Neural cell (in vitro differentiated cells): Measurements from ENCODE around the gene EIF4G3. TPM values are rescaled to one million over a fixed set of nuclear protein-coding genes. Genes with fewer than 3 reads are reported as not detected.

Source experiments
- H2AFZ ChIP-seq: fragments of 200-600, 300-800 bp; sonication (generic), shearing (Covaris generic); 2 replicates; pipeline ENCODE4 v1.6.0; 2014; ENCODE audit warnings: low read depth, mild to moderate bottlenecking, antibody characterized with exemption, low read length, moderate library complexity
- H3F3A ChIP-seq: fragments of 200-600 bp; shearing (Covaris generic); 2 replicates; pipeline ENCODE4 v1.6.1; 2016; ENCODE audit warnings: mild to moderate bottlenecking, moderate library complexity, mixed read lengths, antibody characterized with exemption, low read length; ENCODE audit not compliant: insufficient read depth, poor library complexity, severe bottlenecking
- H3K27ac ChIP-seq: fragments of 200-600, 300-800 bp; sonication (generic), shearing (Covaris generic); 2 replicates; pipeline ENCODE4 v1.5.1; 2014; ENCODE audit warnings: mild to moderate bottlenecking, low read length, moderate library complexity
- H3K27me3 ChIP-seq: fragments of 300-800, 200-600 bp; sonication (generic), shearing (Covaris generic); 2 replicates; pipeline ENCODE4 v1.6.0; 2014; ENCODE audit warnings: mild to moderate bottlenecking, low read depth, low read length, moderate library complexity; ENCODE audit not compliant: insufficient read depth
- H3K36me3 ChIP-seq: fragments of 300-800, 200-600 bp; sonication (generic), shearing (Covaris generic); 2 replicates; pipeline ENCODE4 v1.5.1; 2014; ENCODE audit warnings: mild to moderate bottlenecking, antibody characterized with exemption, low read length, moderate library complexity; ENCODE audit not compliant: insufficient read depth
- H3K4me2 ChIP-seq: fragments of 300-800, 200-600 bp; sonication (generic), shearing (Covaris generic); 2 replicates; pipeline ENCODE4 v1.6.0; 2014; ENCODE audit warnings: mild to moderate bottlenecking, low read length
- H3K4me3 ChIP-seq: fragments of 300-800, 200-600 bp; sonication (generic), shearing (Covaris generic); 2 replicates; pipeline ENCODE4 v1.5.1; 2014; ENCODE audit warnings: mild to moderate bottlenecking, low read length, moderate library complexity
- H3K79me2 ChIP-seq: fragments of 200-600 bp; shearing (Covaris generic); replicated peaks from 2 replicates; pipeline ENCODE4 v1.6.0; 2014; ENCODE audit warnings: mild to moderate bottlenecking, low read length, moderate library complexity; ENCODE audit not compliant: insufficient read depth
- H3K9ac ChIP-seq: fragments of 300-800, 200-600 bp; sonication (generic), shearing (Covaris generic); 2 replicates; pipeline ENCODE4 v1.6.1; 2016; ENCODE audit warnings: mild to moderate bottlenecking, low read length, mixed read lengths
- H3K9me2 ChIP-seq: fragments of 200-600 bp; shearing (Covaris generic); 2 replicates; pipeline ENCODE4 v1.6.1; 2016; ENCODE audit warnings: mild to moderate bottlenecking, low read length, mixed read lengths; ENCODE audit not compliant: insufficient read depth
- H3K9me3 ChIP-seq: fragments of 200-600, 300-800 bp; sonication (generic), shearing (Covaris generic); 2 replicates; pipeline ENCODE4 v1.6.1; 2016; ENCODE audit warnings: mild to moderate bottlenecking, mixed run types, low read length, moderate library complexity, mixed read lengths
- H4K20me1 ChIP-seq: fragments of 200-600 bp; shearing (Covaris generic); 2 replicates; pipeline ENCODE4 v1.6.1; 2016; ENCODE audit warnings: mild to moderate bottlenecking, mixed run types; ENCODE audit not compliant: insufficient read depth
- CTCF ChIP-seq: fragments of 450-650 bp; IDR thresholded peaks from 2 replicates; pipeline ENCODE4 v1.5.1; 2014; ENCODE audit warnings: antibody characterized with exemption, mild to moderate bottlenecking, moderate library complexity; ENCODE audit not compliant: poor library complexity, severe bottlenecking
- EP300 ChIP-seq: fragments of 450-650 bp; conservative IDR thresholded peaks from 2 replicates; pipeline ENCODE4 v1.6.1; 2014; ENCODE audit warnings: antibody characterized with exemption, mild to moderate bottlenecking, moderate library complexity; ENCODE audit not compliant: poor library complexity, severe bottlenecking
- EZH2 ChIP-seq: fragments of 200-600, 300-800 bp; shearing (Covaris generic), sonication (generic); IDR thresholded peaks from 2 replicates; pipeline ENCODE4 v1.6.1; 2014; ENCODE audit warnings: antibody characterized with exemption, low read length, borderline replicate concordance, mild to moderate bottlenecking; ENCODE audit not compliant: insufficient read depth, poor library complexity, severe bottlenecking
- MXI1 ChIP-seq: fragments of 450-650 bp; conservative IDR thresholded peaks from 2 replicates; pipeline ENCODE4 v1.6.1; 2014; ENCODE audit warnings: antibody characterized with exemption, mild to moderate bottlenecking; ENCODE audit not compliant: poor library complexity, severe bottlenecking
- POLR2AphosphoS5 ChIP-seq: IDR thresholded peaks from 2 replicates; pipeline ENCODE4 v1.6.1; 2012
- RAD21 ChIP-seq: fragments of 450-650 bp; conservative IDR thresholded peaks from 2 replicates; pipeline ENCODE4 v1.6.1; 2014; ENCODE audit warnings: antibody characterized with exemption, mild to moderate bottlenecking, moderate library complexity
- REST ChIP-seq: IDR thresholded peaks from 2 replicates; pipeline ENCODE4 v1.6.1; 2012; ENCODE audit warnings: borderline replicate concordance
- SMC3 ChIP-seq: fragments of 450-650 bp; conservative IDR thresholded peaks from 2 replicates; pipeline ENCODE4 v1.6.1; 2014; ENCODE audit warnings: antibody characterized with exemption, mild to moderate bottlenecking, moderate library complexity; ENCODE audit not compliant: poor library complexity
- TAF1 ChIP-seq: IDR thresholded peaks from 2 replicates; pipeline ENCODE4 v1.6.1; 2012; ENCODE audit warnings: low read depth
- polyA plus RNA-seq: library from polyadenylated mRNA; depleted of rRNA; stranded (reverse); fragments of >200 nt; gene quantifications from 2 replicates; pipeline ENCODE4 v1.2.3, GENCODE V29; 2014

EIF4G3 gene
- polyA plus RNA-seq, 1 donor from 2014 or later = 56.9 TPM

GRCh38 chr1:21037091-21037490 is 139.6 kb downstream of the EIF4G3 start:
- no peaks in the 10 kb centered on the region for H3K36me3 ChIP-seq
- H3K27ac ChIP-seq = no peak overlapping the region
- no peaks in the 10 kb centered on the region for H3F3A ChIP-seq
- no peak overlapping the region for H2AFZ ChIP-seq
- no peak for TF ChIP-seq EZH2
- TF ChIP-seq MXI1 = no peak
- no peak for TF ChIP-seq REST
- no peak for TF ChIP-seq POLR2AphosphoS5
- no peak for TF ChIP-seq CTCF
- no peak for TF ChIP-seq TAF1
- no peak for TF ChIP-seq EP300
- no peak for TF ChIP-seq SMC3
- no peak for TF ChIP-seq RAD21
- no peaks in the 10 kb centered on the region for H3K9me2 ChIP-seq
- no peak overlapping the region for H3K4me3 ChIP-seq
- no peaks in the 10 kb centered on the region for H3K9me3 ChIP-seq
- no peaks in the 10 kb centered on the region for H4K20me1 ChIP-seq
- H3K4me2 ChIP-seq = no peak overlapping the region
- H3K9ac ChIP-seq = no peak overlapping the region
- no peaks in the 10 kb centered on the region for H3K27me3 ChIP-seq
- peaks cover 25% of the 10 kb centered on the region for H3K79me2 ChIP-seq

GRCh38 chr1:21035794-21036193 is 140.9 kb downstream of the EIF4G3 start:
- Histone ChIP-seq H3K27ac (no peak overlapping the region), H3K9me2 (no peaks in the 10 kb centered on the region), H3K4me2 (no peak overlapping the region), H4K20me1 (no peaks in the 10 kb centered on the region), H3K9me3 (no peaks in the 10 kb centered on the region), H3K79me2 (peaks cover 21% of the 10 kb centered on the region), H3K9ac (no peak overlapping the region), H3K4me3 (no peak overlapping the region), H3K36me3 (no peaks in the 10 kb centered on the region), H3K27me3 (no peaks in the 10 kb centered on the region), H2AFZ (no peak overlapping the region), H3F3A (no peaks in the 10 kb centered on the region)
- TF ChIP-seq EZH2 (no peak), CTCF (no peak), RAD21 (no peak), SMC3 (no peak), MXI1 (no peak), REST (no peak), POLR2AphosphoS5 (no peak), EP300 (no peak), TAF1 (no peak)
